Spinal cord (tissue), 10 donors: ENCODE measurements around the gene COA5. TPM values are rescaled to one million over a fixed set of nuclear protein-coding genes. Genes with fewer than 3 reads are reported as not detected.

Experiments used
- DNase-seq, 6 donors: peaks; one replicate each; pipeline versions ENCODE4 v3.0.0 to v3.0.0-alpha.2; 2013 to 2015; ENCODE audit warnings: low spot score in 6 of 6, low read depth in 4 of 6
- H3K27ac ChIP-seq: one replicate; pipeline ENCODE4 v1.5.1; 2013; ENCODE audit warnings: low read depth, low read length, control low read depth
- H3K27me3 ChIP-seq: one replicate; pipeline ENCODE4 v1.6.1; 2013; ENCODE audit warnings: low read length; ENCODE audit not compliant: control insufficient read depth, insufficient read depth
- H3K36me3 ChIP-seq: one replicate; pipeline ENCODE4 v1.6.1; 2013; ENCODE audit warnings: low read length; ENCODE audit not compliant: control insufficient read depth, insufficient read depth
- H3K4me1 ChIP-seq: one replicate; pipeline ENCODE4 v1.6.1; 2013; ENCODE audit warnings: low read length; ENCODE audit not compliant: control insufficient read depth, insufficient read depth
- H3K4me3 ChIP-seq: one replicate; pipeline ENCODE4 v1.5.1; 2013; ENCODE audit warnings: low read depth, low read length, control low read depth
- H3K9me3 ChIP-seq: one replicate; pipeline ENCODE4 v1.6.1; 2013; ENCODE audit warnings: low read length; ENCODE audit not compliant: control insufficient read depth, insufficient read depth
- WGBS: methylation state at CpG from one replicate; pipeline ENCODE4 v1.1.5; 2013; ENCODE audit warnings: missing lambda C conversion rate; ENCODE audit not compliant: insufficient coverage; 5-methylcytosine and 5-hydroxymethylcytosine counted together
- polyA plus RNA-seq, 2 donors: library from polyadenylated mRNA; unstranded; fragments of 120-200 nt; gene quantifications; one replicate each; pipeline ENCODE4 v1.2.1, GENCODE V29; 2013; ENCODE audit not compliant: insufficient read length in 2 of 2
- total RNA-seq, 2 donors: library from RNA; depleted of rRNA in 1 of 2; stranded (reverse); fragments of 120-200 nt in 1 of 2; fragments of >200 nt in 1 of 2; gene quantifications; one replicate each; pipeline versions ENCODE4 v1.2.3 to v1.2.4, GENCODE V29; 2013 to 2014
- donor health status: healthy.

Gene COA5
- total and polyA plus RNA-seq, 4 donors, result 61.8 to 90.4 (median 73.0) TPM

- H3K36me3 ChIP-seq, result peaks cover 54% of the 10 kb centered on the region
- H3K27ac ChIP-seq, result no peak overlapping the region
Observed at GRCh38 chr2:98558852-98559530, 49.3 kb downstream of the COA5 start.

GRCh38 chr2:98556344-98557033, 51.8 kb downstream of the COA5 start:
- no peak for DNase-seq
- Histone ChIP-seq H3K9me3 (no peaks in the 10 kb centered on the region), H3K36me3 (peaks cover 53% of the 10 kb centered on the region), H3K4me1 (no peaks in the 10 kb centered on the region), H3K4me3 (no peak overlapping the region), H3K27me3 (no peaks in the 10 kb centered on the region), H3K27ac (no peak overlapping the region)
- WGBS, result 100% methylated on average over 4 of the region's 5 CpGs

More at GRCh38 chr2:98558852-98559530, 49.3 kb downstream of the COA5 start:
- DNase-seq, result peak in 2 of 6 donors; percentile 2 to 14
- Histone ChIP-seq H3K9me3 (no peaks in the 10 kb centered on the region), H3K27me3 (no peaks in the 10 kb centered on the region), H3K4me3 (no peak overlapping the region), H3K4me1 (no peaks in the 10 kb centered on the region)
- WGBS, result 92% methylated on average over 14 of the region's 16 CpGs

GRCh38 chr2:98555696-98556095, 52.6 kb downstream of the COA5 start:
- WGBS, result 93% methylated on average over 8 of the region's 8 CpGs
- no peak overlapping the region for H3K27ac ChIP-seq
- H3K36me3 ChIP-seq, result peaks cover 57% of the 10 kb centered on the region
- DNase-seq, result no peak
- no peaks in the 10 kb centered on the region for H3K9me3 ChIP-seq
- no peak overlapping the region for H3K4me3 ChIP-seq
- H3K4me1 ChIP-seq, result no peaks in the 10 kb centered on the region
- H3K27me3 ChIP-seq, result no peaks in the 10 kb centered on the region

- no peak overlapping the region for H3K27ac ChIP-seq
- H3K36me3 ChIP-seq, result peaks cover 66% of the 10 kb centered on the region
- no peak overlapping the region for H3K4me3 ChIP-seq
- no peak for DNase-seq
- H3K4me1 ChIP-seq, result no peaks in the 10 kb centered on the region
- WGBS, result 92% methylated on average over 10 of the region's 10 CpGs
- no peaks in the 10 kb centered on the region for H3K9me3 ChIP-seq
- no peaks in the 10 kb centered on the region for H3K27me3 ChIP-seq
Observed at GRCh38 chr2:98554116-98554861, 54.0 kb downstream of the COA5 start.

GRCh38 chr2:98552499-98553179, 55.7 kb downstream of the COA5 start:
- 99% methylated on average over 6 of the region's 7 CpGs for WGBS
- Histone ChIP-seq H3K4me1 (no peaks in the 10 kb centered on the region), H3K4me3 (no peak overlapping the region), H3K27me3 (no peaks in the 10 kb centered on the region), H3K9me3 (no peaks in the 10 kb centered on the region), H3K27ac (no peak overlapping the region), H3K36me3 (peaks cover 76% of the 10 kb centered on the region)
- DNase-seq, result no peak

- no peak for DNase-seq
- Histone ChIP-seq H3K27me3 (no peaks in the 10 kb centered on the region), H3K27ac (no peak overlapping the region), H3K36me3 (peaks cover 84% of the 10 kb centered on the region), H3K4me3 (no peak overlapping the region), H3K9me3 (no peaks in the 10 kb centered on the region), H3K4me1 (no peaks in the 10 kb centered on the region)
- 96% methylated on average over 3 of the region's 6 CpGs for WGBS
Observed at GRCh38 chr2:98551316-98551715, 57.0 kb downstream of the COA5 start.

GRCh38 chr2:98550165-98550564, 58.1 kb downstream of the COA5 start:
- Histone ChIP-seq H3K9me3 (no peaks in the 10 kb centered on the region), H3K4me3 (no peak overlapping the region), H3K27me3 (no peaks in the 10 kb centered on the region), H3K4me1 (no peaks in the 10 kb centered on the region), H3K36me3 (peaks cover 82% of the 10 kb centered on the region), H3K27ac (no peak overlapping the region)
- WGBS, result 96% methylated on average over 3 of the region's 4 CpGs
- DNase-seq, result no peak

Other genes with a start within 250 kb of the COA5 start
- gene INPP4A, start 163.7 kb downstream of the COA5 start, total RNA-seq, result 10 to 100 TPM; 31.2 to 55.0 TPM
- gene INPP4A, start 163.7 kb downstream of the COA5 start, polyA plus RNA-seq, result 10 to 100 TPM; 36.9 to 47.2 TPM
- 10 to 100 TPM; 60.7 to 66.2 TPM for gene UNC50, start 77 bp upstream of the COA5 start, total RNA-seq
- 10 to 100 TPM; 64.6 to 66.7 TPM for gene UNC50, start 77 bp upstream of the COA5 start, polyA plus RNA-seq
- gene MGAT4A, start 122.6 kb upstream of the COA5 start, total RNA-seq, result 10 to 100 TPM; 26.6 to 51.2 TPM
- gene MGAT4A, start 122.6 kb upstream of the COA5 start, polyA plus RNA-seq, result 10 to 100 TPM; 25.2 to 33.2 TPM